Measurements from ENCODE around the gene ATG12. TPM values are rescaled to one million over a fixed set of nuclear protein-coding genes. Genes with fewer than 3 reads are reported as not detected.

Gene ATG12
- total RNA-seq, 2 donors from 2014 or later: 32.6 to 89.8 TPM

GRCh38 chr5:115817386-115817785 is 24.0 kb downstream of the ATG12 start:
- DNase-seq (ENCODE audit: low spot score) (no peak), ATAC-seq (ENCODE audit: insufficient number of reproducible peaks, low FRiP score, low read depth) (no peak)
- no peaks in the 10 kb centered on the region for H3K27me3 ChIP-seq (replicated peaks; ENCODE audit: insufficient read depth)
- H3K4me1 ChIP-seq (ENCODE audit: control insufficient read depth in 1 of 2, low read depth in 2 of 2): peaks cover 5 to 25% of the 10 kb centered on the region in 2 donors
- H3K36me3 ChIP-seq: no peaks in the 10 kb centered on the region
- no peak for TF ChIP-seq CTCF (IDR thresholded peaks at IDR 0.05)
- H3K9me3 ChIP-seq: no peaks in the 10 kb centered on the region
- peak overlapping the region; percentile 80 for H3K4me3 ChIP-seq
- no peak overlapping the region for H3K27ac ChIP-seq

GRCh38 chr5:115816226-115817081 is 24.9 kb downstream of the ATG12 start, which contains the start of gene CDO1:
TSS of gene CDO1 (minus strand) at chr5:115816659. CDS start at chr5:115816397, 262 bp downstream.
- DNase-seq (ENCODE audit: low spot score) (no peak), ATAC-seq (ENCODE audit: insufficient number of reproducible peaks, low FRiP score, low read depth) (peak; percentile 70)
- peak within 1 kb of the TSS; percentile 80 for H3K4me3 ChIP-seq
- no peaks in the 10 kb centered on the region for H3K9me3 ChIP-seq
- H3K4me1 ChIP-seq (ENCODE audit: control insufficient read depth in 1 of 2, low read depth in 2 of 2): peaks cover 5 to 28% of the 10 kb centered on the region in 2 donors
- H3K27me3 ChIP-seq (replicated peaks; ENCODE audit: insufficient read depth): no peaks in the 10 kb centered on the region
- H3K36me3 ChIP-seq: no peaks in the 10 kb centered on the region
- TF ChIP-seq CTCF (IDR thresholded peaks at IDR 0.05): no peak
- peak within 1 kb of the TSS; percentile 85 to 88 for H3K27ac ChIP-seq

- H3K4me3 ChIP-seq: peak overlapping the region; percentile 80
- H3K27me3 ChIP-seq (replicated peaks; ENCODE audit: insufficient read depth): no peaks in the 10 kb centered on the region
- peak overlapping the region; percentile 85 to 88 for H3K27ac ChIP-seq
- DNase-seq (ENCODE audit: low spot score) (no peak), ATAC-seq (ENCODE audit: insufficient number of reproducible peaks, low FRiP score, low read depth) (no peak)
- TF ChIP-seq CTCF (IDR thresholded peaks at IDR 0.05): no peak
- peaks cover 5 to 28% of the 10 kb centered on the region in 2 donors for H3K4me1 ChIP-seq (ENCODE audit: control insufficient read depth in 1 of 2, low read depth in 2 of 2)
- no peaks in the 10 kb centered on the region for H3K36me3 ChIP-seq
- no peaks in the 10 kb centered on the region for H3K9me3 ChIP-seq
Observed at GRCh38 chr5:115815693-115816225, 25.6 kb downstream of the ATG12 start.

- no peaks in the 10 kb centered on the region for H3K27me3 ChIP-seq (replicated peaks; ENCODE audit: insufficient read depth)
- H3K4me3 ChIP-seq: peak overlapping the region; percentile 80
- peaks cover 5 to 28% of the 10 kb centered on the region in 2 donors for H3K4me1 ChIP-seq (ENCODE audit: control insufficient read depth in 1 of 2, low read depth in 2 of 2)
- H3K36me3 ChIP-seq: no peaks in the 10 kb centered on the region
- H3K9me3 ChIP-seq: no peaks in the 10 kb centered on the region
- TF ChIP-seq CTCF (IDR thresholded peaks at IDR 0.05): peak; percentile 34
- peak overlapping the region; percentile 85 to 88 for H3K27ac ChIP-seq
- DNase-seq (ENCODE audit: low spot score) (no peak), ATAC-seq (ENCODE audit: insufficient number of reproducible peaks, low FRiP score, low read depth) (no peak)
Observed at GRCh38 chr5:115815006-115815692, 26.2 kb downstream of the ATG12 start.

- ATAC-seq (ENCODE audit: insufficient number of reproducible peaks, low FRiP score, low read depth) (no peak), DNase-seq (ENCODE audit: low spot score) (no peak)
- no peaks in the 10 kb centered on the region for H3K36me3 ChIP-seq
- peak overlapping the region; percentile 80 for H3K4me3 ChIP-seq
- no peaks in the 10 kb centered on the region for H3K27me3 ChIP-seq (replicated peaks; ENCODE audit: insufficient read depth)
- peaks cover 5 to 28% of the 10 kb centered on the region in 2 donors for H3K4me1 ChIP-seq (ENCODE audit: control insufficient read depth in 1 of 2, low read depth in 2 of 2)
- H3K27ac ChIP-seq: no peak overlapping the region
- no peaks in the 10 kb centered on the region for H3K9me3 ChIP-seq
- TF ChIP-seq CTCF (IDR thresholded peaks at IDR 0.05): no peak
Observed at GRCh38 chr5:115813719-115814118, 27.6 kb downstream of the ATG12 start.

Measured in thoracic aorta (tissue), 2 donors.